Gastroesophageal sphincter (tissue), 3 donors: Measurements from ENCODE around the gene GPHN.

Experiments used
- EP300 ChIP-seq: sonication (generic); formaldehyde crosslinking; IDR thresholded peaks from one replicate; pipeline ENCODE4 v1.6.1; 2017; ENCODE audit warnings: antibody characterized with exemption, mild to moderate bottlenecking
- POLR2A ChIP-seq, 2 donors: fragments of 450-650 bp; IDR thresholded peaks; one replicate each; pipeline ENCODE4 v1.6.1; 2017; ENCODE audit warnings: antibody characterized with exemption in 2 of 2, mild to moderate bottlenecking in 2 of 2, moderate library complexity in 1 of 2
- POLR2AphosphoS5 ChIP-seq: sonication (generic); formaldehyde crosslinking; IDR thresholded peaks from one replicate; pipeline ENCODE4 v1.6.1; 2017; ENCODE audit warnings: antibody characterized with exemption
- TF ChIP-seq, protein P1 (sequence below), 4 experiments: fragments of 200-600 bp in 2 of 4; fragments of 450-650 bp in 2 of 4; sonication (generic) in 1 of 4; IDR thresholded peaks; one replicate each; pipeline ENCODE4 v1.5.1; 2017 to 2019; ENCODE audit warnings: antibody characterized with exemption in 4 of 4, mild to moderate bottlenecking in 2 of 4, moderate library complexity in 2 of 4

- no peak for TF ChIP-seq EP300
- TF ChIP-seq, protein P1, sequence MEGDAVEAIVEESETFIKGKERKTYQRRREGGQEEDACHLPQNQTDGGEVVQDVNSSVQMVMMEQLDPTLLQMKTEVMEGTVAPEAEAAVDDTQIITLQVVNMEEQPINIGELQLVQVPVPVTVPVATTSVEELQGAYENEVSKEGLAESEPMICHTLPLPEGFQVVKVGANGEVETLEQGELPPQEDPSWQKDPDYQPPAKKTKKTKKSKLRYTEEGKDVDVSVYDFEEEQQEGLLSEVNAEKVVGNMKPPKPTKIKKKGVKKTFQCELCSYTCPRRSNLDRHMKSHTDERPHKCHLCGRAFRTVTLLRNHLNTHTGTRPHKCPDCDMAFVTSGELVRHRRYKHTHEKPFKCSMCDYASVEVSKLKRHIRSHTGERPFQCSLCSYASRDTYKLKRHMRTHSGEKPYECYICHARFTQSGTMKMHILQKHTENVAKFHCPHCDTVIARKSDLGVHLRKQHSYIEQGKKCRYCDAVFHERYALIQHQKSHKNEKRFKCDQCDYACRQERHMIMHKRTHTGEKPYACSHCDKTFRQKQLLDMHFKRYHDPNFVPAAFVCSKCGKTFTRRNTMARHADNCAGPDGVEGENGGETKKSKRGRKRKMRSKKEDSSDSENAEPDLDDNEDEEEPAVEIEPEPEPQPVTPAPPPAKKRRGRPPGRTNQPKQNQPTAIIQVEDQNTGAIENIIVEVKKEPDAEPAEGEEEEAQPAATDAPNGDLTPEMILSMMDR (IDR thresholded peaks at IDR 0.05), result no peak
- TF ChIP-seq POLR2AphosphoS5, result no peak
- TF ChIP-seq POLR2A (IDR thresholded peaks at IDR 0.05), result no peak
These were observed 345.4 kb downstream of the GPHN start for GRCh38 chr14:66853311-66853710.
